ENCODE measurements around the gene CD52.

- TF ChIP-seq HOXA7 (CRISPR knock-in tag; IDR thresholded peaks at IDR 0.05) (no peak), EZH2 (conservative IDR thresholded peaks at IDR 0.05; ENCODE audit: low read depth, low read length) (no peak), ARNT (IDR thresholded peaks at IDR 0.05) (no peak), ZNF777 (CRISPR knock-in tag; IDR thresholded peaks at IDR 0.05) (no peak), SPEN (CRISPR knock-in tag; IDR thresholded peaks at IDR 0.05; ENCODE audit: low read depth) (no peak), DZIP1 (CRISPR knock-in tag; IDR thresholded peaks at IDR 0.05) (no peak), ASH2L (IDR thresholded peaks at IDR 0.05; ENCODE audit: insufficient read length, low read depth, low read length) (no peak), ZNF800 (CRISPR knock-in tag; IDR thresholded peaks at IDR 0.05) (no peak), POLR2A (IDR thresholded peaks at IDR 0.05; ENCODE audit: insufficient read depth in 1 of 2, low read depth in 2 of 2, low read length in 2 of 2) (no peak), MXD3 (CRISPR knock-in tag; IDR thresholded peaks at IDR 0.05) (no peak), PHF8 (CRISPR knock-in tag; IDR thresholded peaks at IDR 0.05) (no peak), ZNF512B (CRISPR knock-in tag; IDR thresholded peaks at IDR 0.05; ENCODE audit: borderline replicate concordance) (no peak), STAT5B (CRISPR knock-in tag; IDR thresholded peaks at IDR 0.05) (no peak)
These were observed 10.4 kb upstream of the CD52 start for GRCh38 chr1:26307363-26307781.

Data from HepG2 (cell line).